ENCODE results near the gene AADACL2. TPM values are rescaled to one million over a fixed set of nuclear protein-coding genes. Genes with fewer than 3 reads are reported as not detected.

AADACL2 gene
- total and polyA plus RNA-seq, 9 of the 15 experiments (the other 6 are each of a cell fraction or from before 2014, with no cell fraction given): not detected

DNA sequence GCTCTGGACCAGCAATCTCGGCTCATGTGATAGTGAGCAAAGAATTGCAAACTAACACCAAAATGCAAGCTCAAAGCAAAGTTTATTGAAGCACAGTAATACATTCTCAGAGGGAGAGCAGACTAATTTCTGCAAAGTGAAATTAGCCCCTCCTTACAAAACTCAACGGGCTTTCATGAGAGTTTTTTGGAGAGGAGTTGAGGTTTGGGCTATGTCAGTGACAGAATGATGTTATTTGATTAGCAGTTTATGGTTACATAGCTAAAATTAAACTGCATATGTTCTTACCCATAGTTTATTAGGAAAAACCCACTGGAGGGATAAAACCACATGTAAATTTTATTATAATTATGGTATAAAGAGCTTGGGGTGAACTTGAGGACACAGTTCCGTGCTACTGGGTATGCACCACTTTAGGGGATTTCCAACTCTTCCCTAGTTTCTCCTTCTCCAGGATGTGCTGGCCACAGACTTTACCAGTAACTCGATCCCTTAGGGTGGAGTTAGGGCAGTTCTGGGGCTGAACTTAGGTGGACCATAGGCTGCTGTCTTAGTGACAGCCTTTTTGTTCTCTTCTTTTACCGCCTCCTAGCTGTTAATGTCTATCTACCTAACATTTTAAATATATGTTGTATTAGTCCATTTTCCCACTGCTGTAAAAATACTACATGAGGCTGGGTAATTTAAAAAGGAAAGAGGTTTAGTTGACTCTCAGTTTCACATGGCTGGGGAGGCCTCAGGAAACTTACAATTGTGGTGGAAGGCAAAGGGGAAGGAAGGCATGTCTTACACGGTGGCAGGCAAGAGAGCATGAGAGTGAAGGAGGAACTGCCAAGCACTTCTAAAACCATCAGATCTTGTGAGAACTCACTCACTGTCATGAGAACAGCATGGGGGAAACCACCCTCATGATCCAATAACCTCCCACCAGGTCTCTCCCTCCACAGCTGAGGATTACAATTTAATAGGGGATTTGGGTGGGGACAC is 8.9 kb upstream of the AADACL2 start:
- intact Hi-C loops (cut with micrococcal nuclease): no loop called here
- 54% methylated on average over 6 of the region's 6 CpGs for WGBS (ENCODE audit: insufficient coverage, low coverage, missing lambda C conversion rate)
- Histone ChIP-seq H3K79me2 (ENCODE audit: control insufficient read depth, insufficient read depth, low read length) (no peaks in the 10 kb centered on the region), H4K20me1 (replicated peaks; ENCODE audit: control insufficient read depth, insufficient read depth, low read length) (no peaks in the 10 kb centered on the region), H3K27ac (ENCODE audit: extremely low read depth, low read depth, low read length) (no peak overlapping the region; the same call in 2 of the 3 replicates), H3K4me3 (no peak overlapping the region), H3K9me1 (ENCODE audit: control insufficient read depth, insufficient read depth, low read length) (no peaks in the 10 kb centered on the region), H3K27me3 (ENCODE audit: control insufficient read depth in 2 of 2, insufficient read depth in 2 of 2, low read length in 2 of 2) (no peaks in the 10 kb centered on the region), H2AFZ (ENCODE audit: low read depth, low read length) (no peak overlapping the region), H3K36me3 (ENCODE audit: control insufficient read depth, insufficient read depth, low read length) (no peaks in the 10 kb centered on the region), H3K9me3 (replicated peaks; ENCODE audit: control insufficient read depth, insufficient read depth, low read depth, low read length) (peaks cover 10% of the 10 kb centered on the region), H3K4me1 (replicated peaks in 1 of 2; ENCODE audit: control insufficient read depth in 2 of 2, insufficient read depth in 2 of 2, low read length in 2 of 2) (no peaks in the 10 kb centered on the region; a peak in 3 of 5 replicates), H3K4me2 (ENCODE audit: insufficient read depth, low read length) (no peak overlapping the region), H3K9ac (ENCODE audit: insufficient read depth in 1 of 2, low read depth in 2 of 2, low read length in 2 of 2) (no peak overlapping the region)
- POLR2A ChIA-PET: no interaction called here
- TF ChIP-seq ZNF586 (CRISPR knock-in tag; conservative IDR thresholded peaks at IDR 0.05): no peak
- no peak for TF ChIP-seq MAFF (IDR thresholded peaks at IDR 0.05; ENCODE audit: low read length)
- TF ChIP-seq, protein P1, sequence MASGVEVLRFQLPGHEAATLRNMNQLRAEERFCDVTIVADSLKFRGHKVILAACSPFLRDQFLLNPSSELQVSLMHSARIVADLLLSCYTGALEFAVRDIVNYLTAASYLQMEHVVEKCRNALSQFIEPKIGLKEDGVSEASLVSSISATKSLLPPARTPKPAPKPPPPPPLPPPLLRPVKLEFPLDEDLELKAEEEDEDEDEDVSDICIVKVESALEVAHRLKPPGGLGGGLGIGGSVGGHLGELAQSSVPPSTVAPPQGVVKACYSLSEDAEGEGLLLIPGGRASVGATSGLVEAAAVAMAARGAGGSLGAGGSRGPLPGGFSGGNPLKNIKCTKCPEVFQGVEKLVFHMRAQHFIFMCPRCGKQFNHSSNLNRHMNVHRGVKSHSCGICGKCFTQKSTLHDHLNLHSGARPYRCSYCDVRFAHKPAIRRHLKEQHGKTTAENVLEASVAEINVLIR (CRISPR knock-in tag; IDR thresholded peaks at IDR 0.05): no peak
- TF ChIP-seq CBX5 (IDR thresholded peaks at IDR 0.05; ENCODE audit: borderline replicate concordance, low read depth): 0 out of 2 replicates have a peak, but pooled peaks have one; percentile 10
- no peak for TF ChIP-seq HDGF (IDR thresholded peaks at IDR 0.05)
- TF ChIP-seq, protein P2, sequence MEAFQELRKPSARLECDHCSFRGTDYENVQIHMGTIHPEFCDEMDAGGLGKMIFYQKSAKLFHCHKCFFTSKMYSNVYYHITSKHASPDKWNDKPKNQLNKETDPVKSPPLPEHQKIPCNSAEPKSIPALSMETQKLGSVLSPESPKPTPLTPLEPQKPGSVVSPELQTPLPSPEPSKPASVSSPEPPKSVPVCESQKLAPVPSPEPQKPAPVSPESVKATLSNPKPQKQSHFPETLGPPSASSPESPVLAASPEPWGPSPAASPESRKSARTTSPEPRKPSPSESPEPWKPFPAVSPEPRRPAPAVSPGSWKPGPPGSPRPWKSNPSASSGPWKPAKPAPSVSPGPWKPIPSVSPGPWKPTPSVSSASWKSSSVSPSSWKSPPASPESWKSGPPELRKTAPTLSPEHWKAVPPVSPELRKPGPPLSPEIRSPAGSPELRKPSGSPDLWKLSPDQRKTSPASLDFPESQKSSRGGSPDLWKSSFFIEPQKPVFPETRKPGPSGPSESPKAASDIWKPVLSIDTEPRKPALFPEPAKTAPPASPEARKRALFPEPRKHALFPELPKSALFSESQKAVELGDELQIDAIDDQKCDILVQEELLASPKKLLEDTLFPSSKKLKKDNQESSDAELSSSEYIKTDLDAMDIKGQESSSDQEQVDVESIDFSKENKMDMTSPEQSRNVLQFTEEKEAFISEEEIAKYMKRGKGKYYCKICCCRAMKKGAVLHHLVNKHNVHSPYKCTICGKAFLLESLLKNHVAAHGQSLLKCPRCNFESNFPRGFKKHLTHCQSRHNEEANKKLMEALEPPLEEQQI (IDR thresholded peaks at IDR 0.05): 0 out of 2 replicates have a peak, but pooled peaks have one; percentile 54
- TF ChIP-seq, protein P3, sequence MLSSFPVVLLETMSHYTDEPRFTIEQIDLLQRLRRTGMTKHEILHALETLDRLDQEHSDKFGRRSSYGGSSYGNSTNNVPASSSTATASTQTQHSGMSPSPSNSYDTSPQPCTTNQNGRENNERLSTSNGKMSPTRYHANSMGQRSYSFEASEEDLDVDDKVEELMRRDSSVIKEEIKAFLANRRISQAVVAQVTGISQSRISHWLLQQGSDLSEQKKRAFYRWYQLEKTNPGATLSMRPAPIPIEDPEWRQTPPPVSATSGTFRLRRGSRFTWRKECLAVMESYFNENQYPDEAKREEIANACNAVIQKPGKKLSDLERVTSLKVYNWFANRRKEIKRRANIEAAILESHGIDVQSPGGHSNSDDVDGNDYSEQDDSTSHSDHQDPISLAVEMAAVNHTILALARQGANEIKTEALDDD (IDR thresholded peaks at IDR 0.05): no peak
- TF ChIP-seq POLR2G (IDR thresholded peaks at IDR 0.05; ENCODE audit: low read depth, low read length): no peak
- no peak for TF ChIP-seq ZNF133 (CRISPR knock-in tag; IDR thresholded peaks at IDR 0.05)
- peak in 1 of 2 experiments; percentile 46; a peak in 1 of 4 replicates for TF ChIP-seq TRIM24 (IDR thresholded peaks at IDR 0.05)
- TF ChIP-seq FUS (optimal IDR thresholded peaks at IDR 0.05; ENCODE audit: low read depth, low read length): no peak
- TF ChIP-seq MTA1 (IDR thresholded peaks at IDR 0.05; ENCODE audit: borderline replicate concordance): no peak
- no peak for TF ChIP-seq SMARCA4 (IDR thresholded peaks at IDR 0.05)
- TF ChIP-seq ZFP36 (IDR thresholded peaks at IDR 0.05; ENCODE audit: low read depth, low read length, partially characterized antibody): peak; percentile 75
- CTCF ChIA-PET (ENCODE audit: low intra/inter-chr PET ratio): no interaction called here
- in situ Hi-C loops (cut with MboI): no loop called here
- DNase-seq (ENCODE audit: extremely low read depth in 1 of 4, low spot score in 3 of 4): no peak
- FAIRE-seq: no peak
- no peak for ATAC-seq
- no TSS peak for BruUV-seq (replicated peaks)
